ENCODE measurements around the gene JUNB.

The JUNB gene

DNA sequence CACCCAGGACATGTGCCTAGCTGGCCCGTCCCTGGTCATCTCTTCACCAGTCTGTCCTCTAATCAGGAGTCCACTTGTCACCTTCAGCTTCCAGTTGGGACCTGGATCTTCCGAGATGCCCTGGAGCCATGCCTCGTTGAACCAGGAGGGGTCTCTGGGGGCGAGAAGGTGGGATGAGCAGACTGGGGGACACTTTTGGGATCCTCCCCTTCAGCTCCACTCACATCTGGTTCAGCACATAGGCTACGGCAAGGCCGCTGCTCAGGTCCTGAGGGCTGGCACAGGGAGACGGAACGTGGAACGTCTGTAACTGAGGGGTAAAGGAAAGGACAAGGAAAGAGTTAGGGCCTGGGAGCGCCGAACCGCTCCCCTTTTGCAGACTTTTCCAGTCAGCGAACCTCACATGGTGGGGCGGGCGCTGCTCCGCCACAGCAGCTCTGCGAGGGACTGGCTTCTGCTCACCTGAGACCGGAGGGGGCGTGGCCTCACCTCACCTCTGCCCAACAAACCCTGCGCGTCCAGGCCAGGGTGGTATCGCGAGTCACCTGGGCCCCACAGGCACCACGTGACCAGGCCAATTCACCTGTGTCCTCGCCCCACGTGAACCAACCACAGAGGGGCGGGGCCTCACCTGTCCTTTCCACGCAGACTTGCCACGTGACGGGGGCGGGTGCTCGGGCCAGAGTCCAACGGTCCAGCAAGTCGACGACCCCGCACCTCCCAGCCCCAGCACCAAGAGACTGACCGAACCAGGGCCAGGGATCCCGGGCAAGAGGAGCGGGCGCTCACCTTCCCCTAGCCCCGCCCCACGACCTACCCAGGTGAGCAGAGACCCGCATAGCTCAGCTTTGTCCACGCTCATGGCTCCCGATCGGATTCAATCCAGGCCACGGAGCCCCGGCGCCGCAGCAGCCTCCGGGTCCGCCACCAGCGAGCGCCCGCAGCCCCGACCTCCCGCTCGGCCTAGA, 16.4 kb upstream of the JUNB start, which contains the start of gene HOOK2:
HOOK2 (minus strand) TSS at position 965 of the 968 bp plus-strand sequence; CDS start at position 862, 103 bp downstream.
- DNase-seq (ENCODE audit: low read depth) = no peak

DNA sequence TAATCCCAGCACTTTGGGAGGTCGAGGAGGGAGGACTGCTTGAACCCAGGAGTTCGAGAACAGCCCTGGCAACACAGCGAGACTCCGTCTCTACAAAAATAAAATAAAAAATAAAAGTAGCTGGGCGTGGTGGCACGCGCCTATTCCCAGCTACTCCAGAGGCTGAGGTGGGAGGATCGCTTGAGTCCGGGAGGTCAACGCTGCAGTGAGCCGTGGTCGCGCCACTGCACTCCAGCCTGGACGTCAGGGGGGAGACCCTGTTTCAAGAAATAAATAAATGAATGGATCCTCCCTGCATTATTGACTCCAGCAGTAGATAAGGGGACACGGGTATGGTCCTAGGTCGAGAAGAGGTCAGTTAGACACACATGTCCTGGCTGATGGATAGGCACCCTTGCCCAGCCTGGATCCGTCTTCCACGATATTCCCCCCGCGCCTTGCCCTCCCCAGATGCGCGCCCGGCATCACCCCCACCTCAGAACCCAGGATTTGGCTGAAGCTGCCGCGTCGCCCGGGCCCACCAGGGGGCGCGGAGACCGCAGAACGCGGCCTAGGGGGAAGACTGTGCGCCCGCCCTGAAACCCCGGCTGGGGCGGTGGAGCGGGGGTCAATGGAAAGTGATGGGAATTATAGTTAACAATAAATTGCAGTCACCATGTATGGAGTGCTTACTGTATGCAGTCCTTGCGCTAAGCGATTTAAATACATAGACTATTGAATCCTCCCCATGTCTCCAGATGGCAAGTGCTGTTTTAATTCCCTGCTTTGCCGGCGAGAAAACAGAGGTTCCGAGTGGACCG, 13.9 kb upstream of the JUNB start:
- peak; percentile 65 for DNase-seq (ENCODE audit: low read depth)

DNA sequence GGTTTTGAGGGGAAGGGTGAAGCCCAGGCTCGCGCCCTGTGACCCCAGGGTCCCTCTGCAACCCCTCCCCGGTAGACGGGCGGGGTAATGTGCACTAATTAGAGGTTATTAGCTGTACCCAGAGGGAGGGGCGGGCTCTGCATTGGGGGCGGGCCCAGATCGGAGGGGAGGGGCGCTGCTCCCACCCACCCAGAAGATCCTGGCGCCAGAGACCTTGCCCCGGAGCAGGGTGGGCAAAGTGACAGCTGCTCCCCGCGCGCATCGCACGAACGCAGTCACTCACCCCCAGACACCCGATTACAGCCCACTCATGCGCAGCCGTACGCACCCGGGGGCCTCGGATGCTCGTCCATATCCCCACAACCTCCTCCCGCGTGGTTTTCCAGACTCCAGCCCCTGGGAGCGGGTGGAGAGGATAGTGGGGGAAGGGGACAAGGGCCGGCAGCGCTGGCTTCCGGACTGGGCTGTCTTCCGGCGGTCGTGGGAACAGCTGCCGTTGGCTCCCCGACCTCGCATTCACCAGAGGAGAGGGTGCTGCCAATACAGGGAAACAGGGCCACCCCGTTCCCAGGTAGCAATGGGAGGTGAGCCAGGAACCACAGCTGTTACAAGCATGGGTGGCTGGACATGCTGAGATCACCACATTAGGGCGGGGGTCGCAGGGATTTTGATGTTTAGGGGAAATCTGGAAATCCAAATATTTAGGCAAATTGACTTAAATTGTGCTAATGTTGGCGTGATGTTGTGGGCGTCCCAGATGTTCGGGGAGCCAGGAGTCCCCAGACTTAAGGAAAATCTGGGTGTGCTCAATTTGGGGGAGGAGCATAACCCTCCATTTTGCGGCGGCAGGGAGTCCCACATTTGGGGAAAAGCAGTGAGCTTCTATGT, 13.0 kb upstream of the JUNB start:
- no peak for DNase-seq (ENCODE audit: low read depth)

GRCh38 chr19:12778905-12779161, 12.5 kb upstream of the JUNB start:
- no peak for DNase-seq (ENCODE audit: low read depth)

- no peak for DNase-seq (ENCODE audit: low read depth)
These were observed 11.9 kb upstream of the JUNB start for GRCh38 chr19:12779162-12779993.

GRCh38 chr19:12782174-12782423, 9.2 kb upstream of the JUNB start:
- no peak for DNase-seq (ENCODE audit: low read depth)

DNA sequence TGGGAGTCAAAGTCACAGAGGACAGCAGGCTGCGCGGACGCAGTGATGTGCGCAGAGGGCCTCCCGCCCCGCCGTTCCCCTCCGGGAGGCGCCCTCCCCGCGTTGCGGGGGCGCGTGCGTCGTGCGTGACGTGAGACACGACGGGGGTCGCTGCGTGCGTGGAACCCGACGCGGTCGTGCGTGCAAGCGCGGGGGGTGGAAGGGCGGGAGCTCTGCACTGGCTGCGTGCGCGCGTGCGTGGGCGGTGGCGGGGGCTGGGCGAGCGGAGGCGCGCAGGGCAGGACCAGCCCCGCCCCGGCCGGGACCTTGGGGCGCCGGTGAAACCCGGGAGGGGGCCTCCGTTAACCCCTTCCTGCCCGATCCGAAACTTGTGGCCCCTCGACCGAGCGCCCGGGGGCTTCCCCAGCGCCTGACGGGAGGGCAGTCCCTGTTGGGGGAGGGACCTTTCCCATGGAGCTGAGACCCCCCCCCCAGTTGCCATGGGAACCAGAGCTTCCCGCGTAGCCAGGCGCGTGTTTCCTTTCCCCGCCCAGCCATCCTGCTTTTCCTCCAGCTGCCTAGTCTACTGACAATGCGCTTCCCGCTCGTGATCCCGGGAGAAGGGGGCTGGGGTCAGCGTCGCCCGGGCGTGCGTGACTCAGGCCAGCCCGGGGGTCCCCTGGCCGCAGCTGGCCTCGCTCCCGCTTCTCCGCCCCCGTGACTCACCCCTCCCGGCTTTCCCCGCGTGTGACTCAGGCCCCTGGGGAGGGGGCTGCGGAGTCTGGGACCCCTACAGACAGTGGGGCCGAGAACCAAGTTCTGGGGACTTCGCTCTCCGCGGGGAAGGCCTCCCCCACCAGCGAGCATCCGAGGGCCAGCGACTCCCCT, 8.6 kb upstream of the JUNB start:
- DNase-seq (ENCODE audit: low read depth) = peak; percentile 83

GRCh38 chr19:12783291-12783848, 7.9 kb upstream of the JUNB start:
- DNase-seq (ENCODE audit: low read depth) = no peak

DNA sequence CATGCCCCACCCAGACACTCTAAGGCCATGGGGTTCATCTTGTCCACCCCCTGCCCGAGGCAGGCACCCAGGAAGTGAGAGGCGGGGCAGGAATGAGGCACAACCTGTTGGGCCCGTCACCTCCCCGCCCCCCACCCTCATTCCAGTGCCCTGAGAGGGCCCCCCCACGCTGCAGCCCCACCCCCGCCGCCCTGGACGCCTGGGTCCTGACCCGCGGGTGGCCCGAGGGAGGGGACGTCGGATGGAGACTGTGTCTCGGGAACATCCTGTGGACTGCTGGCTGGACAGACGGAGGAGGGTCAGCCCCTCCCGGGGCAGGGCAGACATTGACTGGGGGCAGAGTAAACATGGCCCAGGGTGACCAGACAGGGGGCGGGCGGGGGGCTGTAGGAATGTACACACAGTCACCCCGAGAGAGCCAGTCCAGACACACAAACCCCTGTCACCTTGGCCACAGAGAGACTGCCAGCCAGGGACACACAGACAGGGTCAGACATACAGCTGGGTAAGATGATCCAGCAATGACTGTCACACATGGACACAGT, 7.4 kb upstream of the JUNB start:
- no peak for DNase-seq (ENCODE audit: low read depth)

DNA sequence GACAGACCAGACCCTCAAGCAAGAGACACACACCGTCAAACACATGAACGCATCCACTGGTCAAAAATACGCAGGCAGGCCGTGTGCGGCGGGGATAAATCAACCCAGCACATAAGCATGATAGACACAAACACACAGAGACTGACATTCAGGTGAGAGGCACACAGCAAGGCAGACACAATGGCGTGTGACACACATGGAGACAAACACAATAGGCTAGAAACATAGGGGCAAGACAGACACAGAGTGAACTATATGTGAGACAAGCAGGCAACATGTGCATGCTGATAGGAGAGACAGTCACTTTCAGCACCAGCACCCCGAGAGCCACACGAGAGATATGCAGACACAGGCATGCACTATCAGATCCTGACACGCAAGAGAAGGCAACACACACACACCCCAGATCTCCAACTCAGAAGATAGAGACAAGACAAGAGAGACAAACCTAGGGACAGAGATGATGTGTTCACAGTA, 6.9 kb upstream of the JUNB start:
- no peak for DNase-seq (ENCODE audit: low read depth)

DNA sequence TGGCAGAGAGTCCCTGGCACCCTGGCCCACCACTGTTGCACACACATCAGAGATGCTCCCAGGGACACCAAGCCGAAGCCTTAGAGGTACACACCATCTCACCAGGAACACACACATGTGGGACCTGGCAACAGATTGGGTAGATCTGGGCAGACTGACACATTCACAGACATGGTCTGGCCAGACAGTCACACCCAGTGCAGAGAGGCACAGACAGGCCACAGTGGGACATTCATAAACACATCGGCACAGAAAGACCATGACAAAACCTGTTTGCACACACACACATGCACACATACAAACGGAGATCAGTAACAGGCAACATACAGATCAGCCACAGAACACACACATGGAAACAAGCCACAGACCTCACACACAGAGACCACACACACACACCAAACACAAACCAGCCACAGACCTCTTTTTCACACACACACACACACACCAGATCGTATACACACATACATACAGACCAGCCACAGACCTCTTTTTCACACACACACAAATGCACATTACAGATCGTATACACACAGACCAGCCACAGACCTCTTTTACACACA, 6.3 kb upstream of the JUNB start:
- no peak for DNase-seq (ENCODE audit: low read depth)

DNA sequence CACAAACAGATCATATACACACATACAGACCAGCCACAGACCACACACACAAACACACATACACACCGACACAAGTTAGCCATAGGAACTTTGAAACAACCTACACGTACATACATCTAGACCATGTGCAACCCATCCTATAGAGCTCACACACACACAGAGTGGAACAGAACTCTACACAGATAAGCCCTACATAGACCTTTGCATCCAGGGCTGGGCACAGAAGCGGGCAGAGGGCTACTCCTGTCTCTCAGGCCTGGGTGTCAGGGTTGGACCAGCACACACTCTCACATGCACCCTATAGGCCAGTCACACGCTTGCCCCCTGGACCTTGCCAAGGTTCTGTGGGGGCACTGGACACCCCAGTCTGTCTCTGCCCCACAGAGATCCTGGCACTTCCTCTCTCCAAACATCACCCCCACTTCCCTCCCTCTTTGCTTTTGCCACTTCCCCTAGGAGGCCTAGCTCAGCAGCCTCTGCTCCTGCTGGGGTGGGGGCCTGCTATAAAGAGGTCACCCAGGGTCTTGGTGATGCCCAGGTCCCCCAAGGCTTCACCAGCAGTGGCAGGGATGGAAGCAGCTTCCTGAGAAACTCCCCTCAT, 5.8 kb upstream of the JUNB start:
- no peak for DNase-seq (ENCODE audit: low read depth)

DNA sequence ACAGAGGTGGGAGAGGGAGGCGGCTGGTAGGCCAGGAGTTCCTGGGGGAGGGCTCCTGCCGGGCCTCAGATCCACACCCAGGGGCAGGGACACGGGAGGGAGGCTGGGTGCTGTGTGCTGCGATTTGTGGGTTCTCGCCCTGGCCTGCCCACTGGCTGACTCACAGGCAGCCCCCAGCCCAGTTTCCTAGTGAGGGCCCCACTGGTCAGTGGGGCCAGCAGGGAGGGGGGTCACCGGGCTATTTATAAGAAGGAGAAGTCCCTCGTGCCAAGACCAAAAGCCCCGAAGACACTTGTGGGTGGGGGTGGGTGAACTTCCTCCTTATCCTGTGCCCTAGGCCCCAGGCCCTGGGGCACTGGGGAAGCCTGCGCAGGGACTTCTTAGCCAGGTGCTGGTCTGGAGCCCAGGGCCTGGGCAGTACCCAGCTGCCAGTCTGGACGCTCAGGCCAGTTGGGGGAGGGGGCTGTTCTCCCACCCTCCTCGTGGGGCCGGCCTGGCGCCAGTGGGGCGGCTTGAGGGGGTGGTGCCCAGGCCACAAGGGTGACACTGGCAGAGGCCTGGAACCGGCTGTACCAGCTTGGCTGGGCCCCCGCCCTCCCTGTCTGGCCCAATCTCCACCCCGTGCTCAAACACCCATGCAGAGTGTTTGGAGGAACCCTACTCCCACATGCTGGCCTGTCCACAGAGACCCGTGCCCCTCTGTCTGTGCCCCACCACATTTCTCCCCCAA, 5.0 kb upstream of the JUNB start:
- no peak for DNase-seq (ENCODE audit: low read depth)

- no peak for DNase-seq (ENCODE audit: low read depth)
These were observed 4.3 kb upstream of the JUNB start for GRCh38 chr19:12786952-12787351.

DNA sequence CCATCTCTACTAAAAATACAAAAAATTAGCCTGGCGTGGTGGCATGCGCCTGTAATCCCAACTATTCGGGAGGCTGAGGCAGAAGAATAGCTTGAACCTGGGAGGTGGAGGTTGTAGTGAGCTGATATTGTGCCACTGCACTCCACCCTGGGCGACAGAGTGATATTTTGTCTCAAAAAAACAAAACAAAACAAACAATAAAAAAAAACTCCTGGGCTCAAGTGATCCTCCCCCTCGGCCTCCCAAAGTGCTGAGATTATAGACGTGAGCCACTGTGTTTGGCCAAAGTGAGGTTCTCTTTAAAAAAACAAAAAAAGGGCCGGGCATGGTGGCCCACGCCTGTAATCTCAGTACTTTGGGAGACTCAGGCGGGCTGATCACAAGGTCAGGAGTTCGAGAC, 3.8 kb upstream of the JUNB start:
- no peak for DNase-seq (ENCODE audit: low read depth)

DNA sequence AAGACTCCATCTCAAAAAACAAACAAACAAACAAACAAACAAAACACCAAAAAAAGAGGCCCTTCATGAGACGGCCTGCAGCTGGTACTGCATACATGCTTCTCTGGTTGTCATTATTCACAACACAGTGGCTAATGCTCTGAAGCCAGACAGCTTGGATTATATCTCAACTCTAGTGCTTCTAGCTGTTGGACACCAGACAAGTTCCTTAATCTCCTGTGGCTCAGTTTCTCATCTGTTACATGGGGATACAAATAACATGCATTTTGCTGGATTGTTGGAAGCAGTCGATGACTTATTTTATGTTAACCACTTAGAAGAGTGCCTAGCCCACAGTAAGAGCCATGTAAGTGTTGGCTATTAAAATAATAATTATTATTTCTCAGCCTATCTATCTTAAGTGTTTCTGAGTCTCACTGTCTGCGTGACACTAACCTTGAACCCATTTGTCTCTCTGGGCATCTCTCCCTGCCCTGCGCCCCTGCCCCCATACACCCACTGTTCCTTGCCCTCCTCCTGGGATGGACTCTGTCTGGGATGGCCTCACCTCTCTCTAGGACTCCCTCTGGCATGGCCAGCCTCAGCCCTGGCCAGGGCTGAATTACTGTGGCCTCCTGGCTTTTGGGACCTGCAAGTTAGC, 3.1 kb upstream of the JUNB start:
- DNase-seq (ENCODE audit: low read depth) = no peak

DNA sequence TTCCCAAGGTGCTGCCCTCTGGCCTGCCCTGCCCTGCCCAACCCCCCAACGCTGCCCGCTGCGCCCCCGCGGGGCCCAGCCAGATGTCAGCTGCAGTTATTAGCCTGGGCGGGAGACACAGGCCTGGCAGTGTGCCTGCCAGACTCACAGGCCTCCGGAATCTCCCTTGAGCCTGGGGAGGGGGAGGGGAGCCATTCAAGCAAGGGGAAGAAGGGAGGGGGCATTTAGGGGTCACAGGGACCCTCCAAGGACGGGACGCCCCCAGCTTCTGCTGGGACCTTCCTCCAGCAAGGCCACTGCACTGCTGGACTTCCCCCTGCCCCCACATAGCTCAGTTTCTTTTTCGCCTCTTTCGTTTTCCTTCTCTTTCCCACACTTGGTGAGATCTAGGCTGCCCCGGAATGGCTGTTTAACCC, 2.6 kb upstream of the JUNB start:
- no peak for DNase-seq (ENCODE audit: low read depth)
